Vagina (tissue), 2 donors: ENCODE data around the gene SCGB3A2. TPM values are rescaled to one million over a fixed set of nuclear protein-coding genes. Genes with fewer than 3 reads are reported as not detected.

Source experiments
- DNase-seq, 2 donors: peaks; one replicate each; pipeline ENCODE4 v3.0.0-alpha.2; 2017; ENCODE audit errors: extremely low spot score in 2 of 2
- H3K27ac ChIP-seq: fragments of 200-600 bp; sonication (generic); one replicate; pipeline ENCODE4 v1.5.1; 2019
- H3K27me3 ChIP-seq: fragments of 200-600 bp; sonication (generic); one replicate; pipeline ENCODE4 v1.5.1; 2019
- H3K36me3 ChIP-seq, 2 donors: fragments of 200-600 bp; sonication (generic); one replicate each; pipeline ENCODE4 v1.5.1; 2017 to 2019
- H3K4me1 ChIP-seq: fragments of 200-600 bp; sonication (generic); one replicate; pipeline ENCODE4 v1.5.1; 2019
- H3K4me3 ChIP-seq, 2 donors: fragments of 200-600 bp; sonication (generic); 1 replicate in 1 of 2; 2 replicates in 1 of 2; pipeline ENCODE4 v1.5.1; 2016 to 2019
- H3K9me3 ChIP-seq: fragments of 200-600 bp; sonication (generic); one replicate; pipeline ENCODE4 v1.5.1; 2019
- CTCF ChIP-seq, 3 experiments: fragments of 450-650 bp in 2 of 3; fragments of 200-600 bp in 1 of 3; sonication (generic) in 1 of 3; IDR thresholded peaks; one replicate each; pipeline ENCODE4 v1.5.1; 2017 to 2019; ENCODE audit warnings: antibody characterized with exemption in 3 of 3, mild to moderate bottlenecking in 2 of 3, moderate library complexity in 2 of 3
- POLR2A ChIP-seq, 2 donors: fragments of 450-650 bp; IDR thresholded peaks; one replicate each; pipeline ENCODE4 v1.6.1; 2017; ENCODE audit warnings: antibody characterized with exemption in 2 of 2, mild to moderate bottlenecking in 2 of 2, moderate library complexity in 2 of 2
- POLR2AphosphoS5 ChIP-seq, 2 donors: sonication (generic); formaldehyde crosslinking; IDR thresholded peaks; one replicate each; pipeline ENCODE4 v1.9.0; 2017; ENCODE audit warnings: antibody characterized with exemption in 2 of 2, mild to moderate bottlenecking in 2 of 2, low read depth in 1 of 2; ENCODE audit not compliant: insufficient read depth in 1 of 2
- intact Hi-C: fragments of 100-400 bp; cut with DNase I; formaldehyde crosslinking; loops from one replicate; pipeline ENCODE4 v1.15.1; 2023
- total RNA-seq: library from RNA; depleted of rRNA; stranded (reverse); fragments of >200 nt; gene quantifications from one replicate; pipeline ENCODE4 v1.2.3, GENCODE V29; 2016

SCGB3A2 gene
- total RNA-seq, 1 donor from 2014 or later = not detected

GRCh38 chr5:147851578-147851977 lies 26.9 kb upstream of the SCGB3A2 start:
- TF ChIP-seq POLR2A (IDR thresholded peaks at IDR 0.05) (no peak), POLR2AphosphoS5 (IDR thresholded peaks at IDR 0.05; ENCODE audit: insufficient read depth in 1 of 2, low read depth in 1 of 2) (no peak), CTCF (IDR thresholded peaks at IDR 0.05) (no peak)
- Histone ChIP-seq H3K4me1 (no peaks in the 10 kb centered on the region), H3K4me3 (no peak overlapping the region), H3K27ac (no peak overlapping the region), H3K9me3 (no peaks in the 10 kb centered on the region), H3K27me3 (no peaks in the 10 kb centered on the region), H3K36me3 (no peaks in the 10 kb centered on the region)
- no peak for DNase-seq
- intact Hi-C loops = no loop called here

GRCh38 chr5:147852365-147852764 lies 26.1 kb upstream of the SCGB3A2 start:
- TF ChIP-seq CTCF (IDR thresholded peaks at IDR 0.05) (no peak), POLR2A (IDR thresholded peaks at IDR 0.05) (no peak), POLR2AphosphoS5 (IDR thresholded peaks at IDR 0.05; ENCODE audit: insufficient read depth in 1 of 2, low read depth in 1 of 2) (no peak)
- no peaks in the 10 kb centered on the region for H3K36me3 ChIP-seq
- no peaks in the 10 kb centered on the region for H3K4me1 ChIP-seq
- intact Hi-C loops = no loop called here
- DNase-seq = no peak
- no peak overlapping the region for H3K4me3 ChIP-seq
- H3K9me3 ChIP-seq = no peaks in the 10 kb centered on the region
- no peak overlapping the region for H3K27ac ChIP-seq
- no peaks in the 10 kb centered on the region for H3K27me3 ChIP-seq

- Histone ChIP-seq H3K36me3 (no peaks in the 10 kb centered on the region), H3K27ac (no peak overlapping the region), H3K27me3 (no peaks in the 10 kb centered on the region), H3K9me3 (no peaks in the 10 kb centered on the region), H3K4me3 (no peak overlapping the region), H3K4me1 (no peaks in the 10 kb centered on the region)
- no peak for TF ChIP-seq POLR2AphosphoS5 (IDR thresholded peaks at IDR 0.05; ENCODE audit: insufficient read depth in 1 of 2, low read depth in 1 of 2)
- TF ChIP-seq POLR2A (IDR thresholded peaks at IDR 0.05) = no peak
- no peak for TF ChIP-seq CTCF (IDR thresholded peaks at IDR 0.05)
- no peak for DNase-seq
- intact Hi-C loops = no loop called here
Measured at GRCh38 chr5:147853372-147853987, 25.0 kb upstream of the SCGB3A2 start.

- intact Hi-C loops = no loop called here
- H3K4me1 ChIP-seq = no peaks in the 10 kb centered on the region
- no peak for DNase-seq
- TF ChIP-seq CTCF (IDR thresholded peaks at IDR 0.05) (no peak), POLR2A (IDR thresholded peaks at IDR 0.05) (no peak), POLR2AphosphoS5 (IDR thresholded peaks at IDR 0.05; ENCODE audit: insufficient read depth in 1 of 2, low read depth in 1 of 2) (no peak)
- H3K27me3 ChIP-seq = no peaks in the 10 kb centered on the region
- no peak overlapping the region for H3K4me3 ChIP-seq
- no peaks in the 10 kb centered on the region for H3K36me3 ChIP-seq
- no peak overlapping the region for H3K27ac ChIP-seq
- H3K9me3 ChIP-seq = no peaks in the 10 kb centered on the region
Measured at GRCh38 chr5:147854331-147854730, 24.2 kb upstream of the SCGB3A2 start.

- Histone ChIP-seq H3K36me3 (no peaks in the 10 kb centered on the region), H3K27ac (no peak overlapping the region), H3K9me3 (no peaks in the 10 kb centered on the region), H3K27me3 (no peaks in the 10 kb centered on the region), H3K4me3 (no peak overlapping the region), H3K4me1 (no peaks in the 10 kb centered on the region)
- intact Hi-C loops = no loop called here
- TF ChIP-seq POLR2AphosphoS5 (IDR thresholded peaks at IDR 0.05; ENCODE audit: insufficient read depth in 1 of 2, low read depth in 1 of 2) (no peak), POLR2A (IDR thresholded peaks at IDR 0.05) (no peak), CTCF (IDR thresholded peaks at IDR 0.05) (no peak)
- DNase-seq = no peak
Measured at GRCh38 chr5:147854894-147855773, 23.4 kb upstream of the SCGB3A2 start.
